ENCODE measurements around the gene RAD50. TPM values are rescaled to one million over a fixed set of nuclear protein-coding genes. Genes with fewer than 3 reads are reported as not detected.
A peak's percentile ranks its signal among the peaks of the same experiment; 100 is the strongest.

RAD50 gene
- total and polyA plus RNA-seq, 10 of the 15 experiments (the other 5 are each of a cell fraction or from before 2014, with no cell fraction given): 12.8 to 68.6 (median 47.0) TPM

- TF ChIP-seq E2F8 (IDR thresholded peaks at IDR 0.05; ENCODE audit: low read depth, partially characterized antibody): no peak
- TF ChIP-seq ZNF592 (IDR thresholded peaks at IDR 0.05): no peak
- TF ChIP-seq ZZZ3 (IDR thresholded peaks at IDR 0.05; ENCODE audit: control insufficient read depth, insufficient read length, low read depth): no peak
- no peak for TF ChIP-seq ZNF274 (IDR thresholded peaks at IDR 0.05; ENCODE audit: insufficient read depth, insufficient read length)
- TF ChIP-seq ATF3 (IDR thresholded peaks at IDR 0.05; ENCODE audit: borderline replicate concordance, extremely low read depth, low read depth, low read length): no peak
- TF ChIP-seq MEF2A (IDR thresholded peaks at IDR 0.05; ENCODE audit: insufficient read depth, low read depth, low read length): no peak
- TF ChIP-seq CHD4 (IDR thresholded peaks at IDR 0.05): no peak
- no peak for TF ChIP-seq ZBTB11 (CRISPR knock-in tag; IDR thresholded peaks at IDR 0.05)
- TF ChIP-seq POLR2A (IDR thresholded peaks at IDR 0.05; ENCODE audit: low read depth, low read length): peak; percentile 15; the same call in 1 of the 2 replicates
- TF ChIP-seq HDAC2 (IDR thresholded peaks at IDR 0.05): no peak
- peak; percentile 51; the same call in 1 of the 2 replicates for TF ChIP-seq NR2F1 (conservative IDR thresholded peaks at IDR 0.05)
- TF ChIP-seq MTA3 (IDR thresholded peaks at IDR 0.05; ENCODE audit: borderline replicate concordance, low read length): no peak
- TF ChIP-seq PAX8 (IDR thresholded peaks at IDR 0.05): no peak
- no peak for TF ChIP-seq SREBF1 (IDR thresholded peaks at IDR 0.05; ENCODE audit: low read length)
- TF ChIP-seq TBL1XR1 (IDR thresholded peaks at IDR 0.05; ENCODE audit: low read depth, low read length): no peak
- no peak for TF ChIP-seq NR2C2 (IDR thresholded peaks at IDR 0.05; ENCODE audit: borderline replicate concordance, control insufficient read depth, insufficient read length, low read depth)
- TF ChIP-seq YY1 (IDR thresholded peaks at IDR 0.05; ENCODE audit: low read depth, low read length): peak; percentile 31; the same call in 1 of the 2 replicates
- TF ChIP-seq SUPT20H (IDR thresholded peaks at IDR 0.05; ENCODE audit: borderline replicate concordance, control insufficient read depth, low read depth, low read length): no peak
These were observed 99.3 kb downstream of the RAD50 start (continued) for GRCh38 chr5:132655821-132656773.

All from GM12878 (cell line).